K562 (cell line): Measurements from ENCODE around the gene SNRNP70. TPM values are rescaled to one million over a fixed set of nuclear protein-coding genes. Genes with fewer than 3 reads are reported as not detected.

Experiments used
- CREM ChIP-seq: IDR thresholded peaks from 2 replicates; pipeline ENCODE4 v1.6.1; 2014; ENCODE audit warnings: antibody characterized with exemption, low read depth
- ELF1 ChIP-seq: fragments of 200-800 bp; sonication (Bioruptor generic); IDR thresholded peaks from 2 replicates; pipeline ENCODE4 v1.6.1; 2016; ENCODE audit warnings: missing genetic modification characterization, missing compliant biosample characterization
- ETV1 ChIP-seq: fragments of 450-650 bp; conservative IDR thresholded peaks from 2 replicates; pipeline ENCODE4 v1.6.1; 2016; ENCODE audit warnings: missing genetic modification characterization, control low read depth, low read depth, missing compliant biosample characterization
- MCM7 ChIP-seq, 2 experiments: fragments of 450-650 bp; IDR thresholded peaks; 2 replicates each; pipeline ENCODE4 v1.6.1; 2016 to 2018
- MEIS2 ChIP-seq: fragments of 450-650 bp; IDR thresholded peaks from 2 replicates; pipeline ENCODE4 v1.6.1; 2014; ENCODE audit warnings: mild to moderate bottlenecking; ENCODE audit not compliant: partially characterized antibody
- NBN ChIP-seq: fragments of 450-650 bp; IDR thresholded peaks from 2 replicates; pipeline ENCODE4 v1.6.1; 2016; ENCODE audit warnings: low read depth, mild to moderate bottlenecking
- SMARCE1 ChIP-seq: fragments of 450-650 bp; IDR thresholded peaks from 2 replicates; pipeline ENCODE4 v1.7.1; 2016; ENCODE audit warnings: mild to moderate bottlenecking
- SUPT5H ChIP-seq: fragments of 450-650 bp; IDR thresholded peaks from 2 replicates; pipeline ENCODE4 v1.6.1; 2016
- ZBTB2 ChIP-seq: fragments of 450-650 bp; IDR thresholded peaks from 2 replicates; pipeline ENCODE4 v1.6.1; 2016; ENCODE audit warnings: antibody characterized with exemption
- ZBTB7A ChIP-seq: IDR thresholded peaks from 2 replicates; pipeline ENCODE4 v1.6.1; 2011; ENCODE audit warnings: low read depth, mild to moderate bottlenecking, low read length, moderate library complexity, borderline replicate concordance; ENCODE audit not compliant: control insufficient read depth
- ZNF512 ChIP-seq: IDR thresholded peaks from 2 replicates; pipeline ENCODE4 v1.6.1; 2016; ENCODE audit warnings: missing genetic modification characterization, missing compliant biosample characterization
- ZNF785 ChIP-seq: fragments of 250-450 bp; sonication (Bioruptor Pico); IDR thresholded peaks from 2 replicates; pipeline ENCODE4 v1.4.0; 2020; ENCODE audit warnings: mild to moderate bottlenecking
- polyA plus RNA-seq, 8 experiments: library from polyadenylated mRNA; depleted of rRNA in 4 of 8; stranded (reverse) in 5 of 8; unstranded in 3 of 8; fragments of >200 nt; fragmentation: Nextera tagmentation in 2 of 8; fragmentation: Illumina TruSeq in 1 of 8; extraction: Ambion mirVana in 2 of 8; extraction: Trizol in 1 of 8; gene quantifications; 2 replicates each; pipeline versions ENCODE4 v1.2.1 to v1.2.3, GENCODE V29; 2011 to 2014; ENCODE audit warnings: inconsistent platforms in 1 of 8, missing spikeins in 1 of 8
- total RNA-seq, 7 experiments: library from RNA; depleted of rRNA in 6 of 7; stranded (reverse); fragments of >200 nt in 6 of 7; fragmentation: Illumina TruSeq in 2 of 7; extraction: Trizol in 2 of 7; gene quantifications; 2 replicates each; pipeline versions ENCODE4 v1.2.1 to v1.2.3, GENCODE V29; 2011 to 2021; ENCODE audit warnings: low replicate concordance in 1 of 7
- TF ChIP-seq, protein P1 (sequence below): fragments of 450-650 bp; conservative IDR thresholded peaks from 2 replicates; pipeline ENCODE4 v1.6.1; 2016; ENCODE audit warnings: missing genetic modification characterization, low read depth, mild to moderate bottlenecking, missing compliant biosample characterization, moderate library complexity
- TF ChIP-seq, protein P2 (sequence below): fragments of 450-650 bp; IDR thresholded peaks from 2 replicates; pipeline ENCODE4 v1.6.1; 2016; ENCODE audit warnings: borderline replicate concordance

SNRNP70 gene
- total and polyA plus RNA-seq, 9 of the 15 experiments (the other 6 are each of a cell fraction or from before 2014, with no cell fraction given): 2.8 to 496 (median 136) TPM

GRCh38 chr19:49073514-49074378, 11.5 kb upstream of the SNRNP70 start (continued):
- TF ChIP-seq, protein P1, sequence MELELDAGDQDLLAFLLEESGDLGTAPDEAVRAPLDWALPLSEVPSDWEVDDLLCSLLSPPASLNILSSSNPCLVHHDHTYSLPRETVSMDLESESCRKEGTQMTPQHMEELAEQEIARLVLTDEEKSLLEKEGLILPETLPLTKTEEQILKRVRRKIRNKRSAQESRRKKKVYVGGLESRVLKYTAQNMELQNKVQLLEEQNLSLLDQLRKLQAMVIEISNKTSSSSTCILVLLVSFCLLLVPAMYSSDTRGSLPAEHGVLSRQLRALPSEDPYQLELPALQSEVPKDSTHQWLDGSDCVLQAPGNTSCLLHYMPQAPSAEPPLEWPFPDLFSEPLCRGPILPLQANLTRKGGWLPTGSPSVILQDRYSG (tag): no peak
- TF ChIP-seq SUPT5H (0 out of 2 replicates have a peak, but pooled peaks have one; percentile 27), ZBTB2 (peak; percentile 63; the same call in 1 of the 2 replicates), ZBTB7A (peak; percentile 82), NBN (peak; percentile 63; the same call in 1 of the 2 replicates), CREM (0 out of 2 replicates have a peak, but pooled peaks have one; percentile 8), ZNF785 (CRISPR knock-in tag) (no peak), ZNF512 (tag) (peak; percentile 82), MEIS2 (no peak), ELF1 (tag) (0 out of 2 replicates have a peak, but pooled peaks have one; percentile 30), MCM7 (IDR thresholded peaks at IDR 0.05) (no peak), SMARCE1 (0 out of 2 replicates have a peak, but pooled peaks have one; percentile 23), ETV1 (tag) (peak; percentile 41; the same call in 1 of the 2 replicates)
- TF ChIP-seq, protein P2, sequence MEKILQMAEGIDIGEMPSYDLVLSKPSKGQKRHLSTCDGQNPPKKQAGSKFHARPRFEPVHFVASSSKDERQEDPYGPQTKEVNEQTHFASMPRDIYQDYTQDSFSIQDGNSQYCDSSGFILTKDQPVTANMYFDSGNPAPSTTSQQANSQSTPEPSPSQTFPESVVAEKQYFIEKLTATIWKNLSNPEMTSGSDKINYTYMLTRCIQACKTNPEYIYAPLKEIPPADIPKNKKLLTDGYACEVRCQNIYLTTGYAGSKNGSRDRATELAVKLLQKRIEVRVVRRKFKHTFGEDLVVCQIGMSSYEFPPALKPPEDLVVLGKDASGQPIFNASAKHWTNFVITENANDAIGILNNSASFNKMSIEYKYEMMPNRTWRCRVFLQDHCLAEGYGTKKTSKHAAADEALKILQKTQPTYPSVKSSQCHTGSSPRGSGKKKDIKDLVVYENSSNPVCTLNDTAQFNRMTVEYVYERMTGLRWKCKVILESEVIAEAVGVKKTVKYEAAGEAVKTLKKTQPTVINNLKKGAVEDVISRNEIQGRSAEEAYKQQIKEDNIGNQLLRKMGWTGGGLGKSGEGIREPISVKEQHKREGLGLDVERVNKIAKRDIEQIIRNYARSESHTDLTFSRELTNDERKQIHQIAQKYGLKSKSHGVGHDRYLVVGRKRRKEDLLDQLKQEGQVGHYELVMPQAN: peak; percentile 59; the same call in 1 of the 2 replicates
